HAP-1 (cell line): Measurements from ENCODE around the gene LCT.

Experiments
- DNase-seq, 2 experiments: peaks; one replicate each; pipeline ENCODE4 v3.0.0-alpha.2; 2016 to 2020; ENCODE audit warnings: low spot score in 2 of 2
- H3K27me3 ChIP-seq: fragments of 250-450 bp; sonication (Bioruptor Pico); 2 replicates; pipeline ENCODE4 v1.5.1; 2020; ENCODE audit warnings: low read depth, mild to moderate bottlenecking, moderate library complexity
- H3K36me3 ChIP-seq: fragments of 250-450 bp; sonication (Bioruptor Pico); replicated peaks from 2 replicates; pipeline ENCODE4 v1.5.1; 2020; ENCODE audit warnings: mild to moderate bottlenecking
- H3K4me1 ChIP-seq: fragments of 250-450 bp; sonication (Bioruptor Pico); 2 replicates; pipeline ENCODE4 v1.5.1; 2020; ENCODE audit warnings: mild to moderate bottlenecking
- H3K4me3 ChIP-seq: fragments of 250-450 bp; sonication (Bioruptor Pico); 2 replicates; pipeline ENCODE4 v1.5.1; 2020; ENCODE audit warnings: mild to moderate bottlenecking, moderate library complexity
- H3K9me3 ChIP-seq: fragments of 250-450 bp; sonication (Bioruptor Pico); 2 replicates; pipeline ENCODE4 v1.5.1; 2020; ENCODE audit warnings: mild to moderate bottlenecking, moderate library complexity
- in situ Hi-C: fragments of 300-500 bp; cut with MboI; formaldehyde crosslinking; loops from 3 replicates; pipeline ENCODE4 v1.14.3; 2020; ENCODE audit warnings: low sequenced_read_pairs, inconsistent platforms, mixed read lengths

Gene LCT

DNA sequence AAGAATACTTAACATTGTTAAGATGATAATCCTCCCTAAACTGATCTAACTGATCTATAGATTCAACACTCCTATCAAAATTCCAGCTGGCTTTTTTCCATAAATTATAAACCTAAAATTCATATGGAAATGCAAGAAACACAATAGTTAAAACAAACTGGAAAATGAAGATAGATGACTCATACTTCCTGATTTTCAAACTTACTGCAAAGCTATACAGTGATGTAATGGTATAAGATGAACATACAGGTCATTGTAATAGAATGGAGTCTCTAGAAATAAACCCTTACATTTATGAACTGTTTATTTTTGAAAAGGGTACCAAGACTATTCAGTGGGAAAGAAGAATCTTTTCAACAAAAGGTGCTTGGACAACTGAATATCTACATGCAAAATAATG is 63.1 kb downstream of the LCT start:
- DNase-seq, result no peak
- no peak overlapping the region for H3K4me3 ChIP-seq
- in situ Hi-C loops, result no loop called here
- H3K27me3 ChIP-seq, result no peaks in the 10 kb centered on the region
- peaks cover 68% of the 10 kb centered on the region for H3K36me3 ChIP-seq
- no peaks in the 10 kb centered on the region for H3K9me3 ChIP-seq
- peaks cover 3% of the 10 kb centered on the region for H3K4me1 ChIP-seq

DNA sequence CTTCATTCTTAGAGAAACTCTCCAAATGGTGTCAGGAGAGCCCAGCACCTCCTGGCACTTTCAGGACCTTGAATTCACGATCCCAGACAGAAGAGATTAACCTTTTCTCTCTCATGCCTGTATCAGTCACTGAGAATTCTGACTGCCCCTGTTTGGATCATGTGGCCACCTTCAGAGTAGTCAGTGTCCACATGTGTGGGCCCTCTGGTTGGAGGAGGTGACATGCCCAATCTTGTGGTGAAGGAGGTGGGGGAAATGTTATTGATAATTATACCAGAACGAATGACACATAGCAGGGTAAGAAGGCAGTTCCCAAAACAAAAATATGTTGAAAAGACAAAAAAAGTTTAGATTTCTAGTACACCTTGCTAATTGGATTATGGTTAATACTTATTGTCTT is 63.7 kb downstream of the LCT start:
- Histone ChIP-seq H3K36me3 (peaks cover 66% of the 10 kb centered on the region), H3K4me3 (no peak overlapping the region), H3K27me3 (no peaks in the 10 kb centered on the region), H3K4me1 (no peaks in the 10 kb centered on the region), H3K9me3 (no peaks in the 10 kb centered on the region)
- no peak for DNase-seq
- in situ Hi-C loops, result no loop called here

DNA sequence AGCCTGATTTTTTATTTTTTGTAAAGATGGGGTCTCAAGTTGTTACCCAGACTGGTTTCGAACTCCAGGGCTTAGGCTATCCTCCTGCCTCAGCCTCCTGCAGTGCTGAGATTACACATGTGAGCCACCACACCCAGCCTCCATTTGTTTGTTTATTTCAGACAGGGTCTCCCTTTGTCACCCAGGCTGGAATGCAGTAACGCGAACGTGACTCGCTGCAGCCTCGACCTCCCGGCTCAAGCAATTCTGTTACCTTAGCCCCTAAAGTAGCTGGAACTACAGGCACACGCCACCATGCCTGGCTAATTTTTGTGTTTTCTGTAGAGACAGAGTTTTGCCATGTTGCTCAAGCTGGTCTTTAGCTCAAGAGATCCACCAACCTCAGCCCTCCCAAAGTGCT is 68.1 kb downstream of the LCT start:
- Histone ChIP-seq H3K36me3 (peaks cover 74% of the 10 kb centered on the region), H3K4me3 (no peak overlapping the region), H3K9me3 (no peaks in the 10 kb centered on the region), H3K4me1 (no peaks in the 10 kb centered on the region), H3K27me3 (no peaks in the 10 kb centered on the region)
- no peak for DNase-seq
- in situ Hi-C loops, result no loop called here

DNA sequence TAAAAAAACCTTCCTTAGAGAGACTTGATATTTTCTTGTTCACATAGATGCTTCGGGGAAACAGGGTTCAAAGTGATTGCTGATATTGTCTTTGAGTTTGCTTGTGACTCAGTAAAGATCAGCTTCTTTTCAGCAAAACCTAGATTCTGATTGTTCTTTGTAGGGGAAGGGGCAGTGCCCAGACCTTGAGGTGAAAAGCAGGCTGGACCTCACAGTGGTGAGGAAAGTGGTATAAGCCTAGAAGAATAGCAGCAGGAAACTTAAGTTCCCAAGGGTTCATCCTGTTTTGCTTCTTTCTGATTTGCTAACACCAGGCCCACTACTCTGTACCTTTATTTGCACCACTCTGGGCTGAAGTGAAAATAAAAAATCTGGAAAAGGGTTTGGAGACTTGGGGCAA is 74.5 kb downstream of the LCT start:
- peaks cover 45% of the 10 kb centered on the region for H3K36me3 ChIP-seq
- DNase-seq, result no peak
- no peak overlapping the region for H3K4me3 ChIP-seq
- in situ Hi-C loops, result no loop called here
- no peaks in the 10 kb centered on the region for H3K27me3 ChIP-seq
- H3K4me1 ChIP-seq, result no peaks in the 10 kb centered on the region
- H3K9me3 ChIP-seq, result no peaks in the 10 kb centered on the region

DNA sequence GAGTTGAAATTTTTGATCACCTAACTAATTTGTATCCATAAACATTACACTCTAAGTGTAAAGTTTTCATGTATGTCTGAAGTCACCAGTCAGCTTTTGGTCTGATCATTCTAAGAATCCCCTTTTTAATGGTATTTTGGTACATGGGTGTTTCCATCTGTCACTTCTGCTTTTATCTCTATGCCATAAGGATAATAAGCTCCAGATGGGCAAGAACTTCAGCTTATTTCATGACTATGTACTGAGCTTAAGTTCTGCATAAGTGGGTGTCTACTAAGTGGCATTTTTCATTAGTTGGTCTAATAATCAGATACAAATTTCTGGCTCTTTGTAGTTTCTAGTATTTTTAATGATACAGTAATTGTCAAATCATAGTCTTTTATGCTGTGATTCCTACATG is 75.0 kb downstream of the LCT start:
- Histone ChIP-seq H3K4me3 (no peak overlapping the region), H3K36me3 (peaks cover 47% of the 10 kb centered on the region), H3K9me3 (peaks cover under 1% of the 10 kb centered on the region; the same call in 1 of the 2 replicates), H3K4me1 (no peaks in the 10 kb centered on the region), H3K27me3 (no peaks in the 10 kb centered on the region)
- no peak for DNase-seq
- in situ Hi-C loops, result no loop called here

DNA sequence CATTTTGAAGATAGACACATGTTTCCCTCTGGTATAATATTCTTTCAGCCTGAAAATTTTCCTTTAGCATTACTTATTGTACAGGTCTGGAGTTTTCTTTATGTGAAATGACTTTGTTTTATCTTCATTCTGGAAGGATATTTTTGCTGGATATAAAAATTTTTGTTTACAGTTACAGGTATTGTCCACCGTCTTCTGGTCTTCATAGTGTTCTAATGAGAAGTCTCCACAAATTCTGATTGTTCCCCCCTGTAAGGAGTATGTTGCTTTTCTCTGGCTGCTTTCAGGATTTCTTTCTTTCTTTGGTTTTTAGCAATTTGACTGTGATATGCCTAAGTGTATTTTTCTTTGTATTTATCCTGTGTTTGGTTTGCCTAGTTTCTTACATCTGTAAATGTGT is 80.3 kb downstream of the LCT start:
- DNase-seq, result no peak
- Histone ChIP-seq H3K27me3 (no peaks in the 10 kb centered on the region), H3K4me3 (no peak overlapping the region), H3K9me3 (peaks cover 6% of the 10 kb centered on the region; the same call in 1 of the 2 replicates), H3K36me3 (peaks cover 63% of the 10 kb centered on the region), H3K4me1 (no peaks in the 10 kb centered on the region)
- in situ Hi-C loops, result no loop called here

DNA sequence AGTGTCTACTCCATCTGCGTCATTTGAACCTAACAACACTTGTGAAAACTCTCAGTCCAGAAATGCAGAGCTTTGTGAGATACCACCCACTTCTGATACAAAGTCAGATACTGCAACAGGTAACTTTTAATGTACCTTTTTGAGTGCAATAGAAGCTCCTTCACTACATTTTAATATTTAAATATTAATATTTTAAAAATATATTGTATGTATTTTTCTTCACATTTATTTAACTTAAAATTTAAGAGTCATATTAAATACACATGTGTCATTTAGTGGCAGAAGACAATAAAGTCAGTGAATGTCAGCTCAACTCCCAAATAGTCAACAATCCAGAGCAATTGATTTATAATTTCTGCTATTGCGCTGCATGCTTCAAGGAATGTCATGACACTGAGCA is 81.4 kb downstream of the LCT start:
- H3K9me3 ChIP-seq, result peaks cover 6% of the 10 kb centered on the region; the same call in 1 of the 2 replicates
- H3K4me3 ChIP-seq, result no peak overlapping the region
- in situ Hi-C loops, result no loop called here
- no peak for DNase-seq
- no peaks in the 10 kb centered on the region for H3K27me3 ChIP-seq
- H3K36me3 ChIP-seq, result peaks cover 63% of the 10 kb centered on the region
- H3K4me1 ChIP-seq, result no peaks in the 10 kb centered on the region

DNA sequence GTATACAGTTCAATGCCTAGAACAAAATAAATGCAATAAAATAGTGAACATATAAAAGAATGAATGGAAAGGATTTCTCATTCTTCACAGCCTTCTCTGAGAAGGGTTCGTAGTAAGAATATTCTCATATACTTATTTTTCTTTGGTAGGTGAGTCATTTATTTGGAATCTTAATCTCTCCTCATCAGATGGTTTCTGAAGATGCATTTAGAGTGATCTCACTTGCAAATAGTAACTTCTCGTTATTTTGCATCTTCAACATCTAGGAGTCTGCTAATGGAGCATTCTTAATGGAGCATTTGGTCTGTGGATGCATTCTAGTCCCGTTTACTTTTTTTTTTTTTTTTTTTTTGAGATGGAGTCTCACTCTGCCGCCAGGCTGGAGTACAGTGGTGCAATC is 91.4 kb downstream of the LCT start:
- H3K9me3 ChIP-seq, result no peaks in the 10 kb centered on the region
- no peaks in the 10 kb centered on the region for H3K27me3 ChIP-seq
- in situ Hi-C loops, result no loop called here
- H3K4me1 ChIP-seq, result peaks cover 20% of the 10 kb centered on the region
- H3K36me3 ChIP-seq, result peaks cover 19% of the 10 kb centered on the region
- DNase-seq, result peak in 1 of 2 experiments; percentile 17
- H3K4me3 ChIP-seq, result no peak overlapping the region

DNA sequence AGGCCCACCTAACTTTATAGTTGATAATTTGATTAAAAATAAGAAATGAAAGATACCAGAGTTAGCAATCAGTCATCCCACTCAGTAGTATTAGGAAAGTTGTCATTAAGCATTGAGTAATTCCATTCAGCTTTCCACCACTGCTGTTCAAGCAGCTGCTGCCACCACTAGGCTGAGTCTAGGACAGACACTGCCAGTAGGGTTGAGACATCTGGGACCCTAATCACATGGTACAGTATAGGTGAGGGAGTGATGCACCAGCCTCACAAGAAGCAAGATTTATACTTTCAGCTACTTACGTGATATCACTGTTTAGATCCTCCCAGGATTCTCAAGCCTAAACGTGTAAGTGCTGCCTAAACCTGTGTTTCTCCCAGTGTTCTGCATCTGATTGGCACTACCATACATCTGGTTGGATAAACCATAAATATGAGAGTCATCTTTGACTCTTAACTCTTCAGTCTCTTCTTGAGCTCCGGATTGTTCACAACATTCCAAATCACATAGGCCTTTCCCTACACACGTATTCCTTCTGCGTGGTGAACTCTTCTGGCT is 92.1 kb downstream of the LCT start:
- no peak overlapping the region for H3K4me3 ChIP-seq
- in situ Hi-C loops, result no loop called here
- peaks cover 15% of the 10 kb centered on the region for H3K36me3 ChIP-seq
- no peaks in the 10 kb centered on the region for H3K9me3 ChIP-seq
- peaks cover 20% of the 10 kb centered on the region for H3K4me1 ChIP-seq
- DNase-seq, result peak; percentile 15 to 45
- H3K27me3 ChIP-seq, result no peaks in the 10 kb centered on the region

DNA sequence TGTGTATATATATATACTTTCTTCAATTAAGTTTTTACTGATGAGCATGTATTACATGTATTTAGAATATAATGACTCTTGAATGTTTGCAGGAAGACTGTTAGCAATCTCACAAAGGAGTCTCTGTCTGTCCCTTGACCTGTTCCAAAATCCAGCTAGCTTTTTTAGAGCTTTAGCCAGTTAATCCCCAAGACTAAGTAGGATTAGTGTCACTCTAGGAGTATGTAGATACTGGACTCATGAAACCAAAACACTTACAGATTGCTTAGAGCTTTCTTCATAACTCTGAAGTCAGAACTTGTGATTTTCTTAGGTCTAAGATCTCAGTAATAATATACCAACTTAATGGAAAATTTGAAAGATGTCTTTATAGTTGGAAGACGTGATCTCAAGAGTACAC is 93.1 kb downstream of the LCT start:
- Histone ChIP-seq H3K4me1 (peaks cover 20% of the 10 kb centered on the region), H3K4me3 (peak overlapping the region; percentile 84; the same call in 1 of the 2 replicates), H3K27me3 (no peaks in the 10 kb centered on the region), H3K9me3 (no peaks in the 10 kb centered on the region), H3K36me3 (peaks cover 5% of the 10 kb centered on the region)
- peak in 1 of 2 experiments; percentile 88 for DNase-seq
- in situ Hi-C loops, result no loop called here

DNA sequence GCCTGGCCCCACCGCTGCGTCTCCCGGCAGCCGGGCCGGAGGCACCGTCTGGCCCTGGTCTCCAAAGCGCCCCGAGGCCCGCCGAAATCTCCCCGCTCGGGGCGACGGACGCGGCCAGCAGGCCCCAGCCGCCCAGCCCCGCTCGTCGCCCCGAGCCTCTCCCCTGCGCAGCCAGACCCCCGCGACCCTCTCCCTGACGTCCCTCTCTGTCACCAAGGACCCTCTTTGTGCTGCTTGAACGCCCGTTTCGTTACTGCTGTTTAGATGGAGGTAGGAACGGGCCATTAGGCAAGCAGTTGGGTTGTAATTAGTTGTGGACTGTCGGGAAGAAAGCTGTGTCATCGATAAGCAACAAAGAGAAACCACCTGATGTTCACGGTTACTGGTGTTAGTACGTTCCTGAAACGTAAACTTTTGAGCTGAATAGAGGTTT is 94.6 kb downstream of the LCT start:
- Histone ChIP-seq H3K4me3 (peak overlapping the region; percentile 84), H3K4me1 (peaks cover 20% of the 10 kb centered on the region), H3K27me3 (no peaks in the 10 kb centered on the region), H3K9me3 (no peaks in the 10 kb centered on the region), H3K36me3 (no peaks in the 10 kb centered on the region; the same call in 1 of the 2 replicates)
- in situ Hi-C loops, result no loop called here
- DNase-seq, result peak; percentile 45 to 69

DNA sequence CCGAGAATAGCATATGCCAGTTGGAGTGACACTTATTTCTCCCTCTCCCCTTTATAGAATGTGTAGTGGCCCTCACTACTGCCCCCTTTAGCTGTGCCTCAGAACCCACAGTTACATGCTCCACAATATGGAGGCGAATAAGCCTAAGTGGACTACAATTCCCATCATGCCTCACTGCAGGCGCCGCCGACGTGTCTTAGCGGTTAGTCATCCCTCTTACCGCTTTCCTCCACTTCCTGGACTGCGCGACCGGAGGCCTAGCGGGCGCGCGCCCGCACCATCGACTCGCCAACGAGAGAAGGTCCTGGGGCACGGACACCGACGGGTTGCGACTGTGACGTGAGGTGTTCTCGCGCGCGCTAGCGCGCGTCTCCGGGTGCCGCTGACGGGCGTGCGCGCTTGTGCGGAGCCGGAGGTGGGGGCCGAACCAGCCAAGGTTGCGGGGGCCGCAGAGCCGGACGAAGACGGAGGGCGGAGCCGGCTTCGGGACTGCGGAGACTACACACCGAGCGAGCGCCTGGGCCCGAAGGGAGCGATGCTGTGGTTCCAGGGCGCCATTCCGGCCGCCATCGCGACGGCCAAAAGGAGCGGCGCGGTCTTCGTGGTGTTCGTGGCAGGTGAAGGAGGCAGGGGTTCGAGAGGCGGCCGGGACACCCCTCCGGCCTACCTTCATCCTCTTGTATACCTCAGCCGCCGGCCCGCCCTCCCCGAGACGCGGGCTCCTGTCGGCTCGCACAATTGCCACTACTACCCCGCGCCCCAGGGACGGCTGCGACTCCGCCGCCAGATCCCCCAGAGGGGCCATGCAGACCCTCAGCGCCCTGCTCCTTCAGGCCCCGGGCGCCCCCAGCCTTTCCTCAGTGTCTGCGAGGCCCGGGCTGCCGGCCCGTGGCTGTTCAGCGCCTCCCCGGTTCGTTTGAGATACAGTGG is 95.3 kb downstream of the LCT start, which contains the start of gene UBXN4:
Gene UBXN4 (plus strand): TSS at position 461 of the 930 bp plus-strand sequence. CDS start 75 bp downstream, at position 536.
- H3K4me1 ChIP-seq, result peaks cover 20% of the 10 kb centered on the region
- no peaks in the 10 kb centered on the region for H3K9me3 ChIP-seq
- in situ Hi-C loops, result no loop called here
- no peaks in the 10 kb centered on the region for H3K27me3 ChIP-seq
- DNase-seq, result peak; percentile 97 to 98
- peak within 1 kb of the TSS; percentile 84 for H3K4me3 ChIP-seq
- H3K36me3 ChIP-seq, result no peaks in the 10 kb centered on the region; the same call in 1 of the 2 replicates

DNA sequence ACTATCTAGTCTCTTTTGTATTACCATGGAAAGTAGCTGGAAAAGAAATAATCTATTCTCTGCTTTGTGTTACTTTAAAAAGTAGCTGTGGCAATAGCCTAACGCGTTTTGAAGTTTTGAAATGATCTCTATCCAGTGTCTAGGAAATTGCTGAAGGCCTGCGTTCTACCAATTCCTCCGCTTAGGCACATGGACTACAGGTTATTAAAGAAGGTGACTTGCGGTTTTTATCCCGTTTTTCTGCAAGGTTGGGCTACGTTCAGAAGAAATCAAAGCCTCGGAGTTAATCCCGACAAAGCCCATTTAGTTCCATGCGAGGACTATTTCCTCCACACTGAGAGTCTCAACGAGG is 96.0 kb downstream of the LCT start:
- Histone ChIP-seq H3K4me1 (peaks cover 20% of the 10 kb centered on the region), H3K36me3 (no peaks in the 10 kb centered on the region; the same call in 1 of the 2 replicates), H3K4me3 (peak overlapping the region; percentile 84), H3K9me3 (no peaks in the 10 kb centered on the region), H3K27me3 (no peaks in the 10 kb centered on the region)
- in situ Hi-C loops, result no loop called here
- no peak for DNase-seq

DNA sequence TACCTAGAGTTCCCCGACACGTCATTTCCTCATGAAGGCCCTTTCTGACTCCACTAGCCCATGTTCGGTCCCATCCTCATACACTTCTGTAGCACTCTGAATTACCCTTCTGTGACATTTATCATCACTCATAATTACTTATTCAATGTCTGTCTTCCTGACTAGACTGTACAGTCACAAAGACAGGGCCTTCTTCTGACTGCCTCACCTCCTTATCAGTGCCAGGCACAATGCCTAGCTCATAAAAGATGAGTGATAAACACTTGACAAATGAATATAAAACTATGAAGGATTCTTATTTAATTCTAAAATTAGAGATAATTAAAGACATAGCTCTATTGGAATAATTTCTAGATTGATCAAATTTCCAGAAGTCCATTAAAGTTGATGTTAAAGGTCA is 96.8 kb downstream of the LCT start:
- in situ Hi-C loops, result no loop called here
- no peaks in the 10 kb centered on the region for H3K27me3 ChIP-seq

More for the DNA sequence above, 96.8 kb downstream of the LCT start:
- H3K4me3 ChIP-seq, result no peak overlapping the region
- peaks cover 16% of the 10 kb centered on the region for H3K4me1 ChIP-seq
- no peaks in the 10 kb centered on the region for H3K9me3 ChIP-seq
- no peak for DNase-seq
- no peaks in the 10 kb centered on the region; the same call in 1 of the 2 replicates for H3K36me3 ChIP-seq
